ENCODE measurements around the gene CD300H.

The CD300H gene

DNA sequence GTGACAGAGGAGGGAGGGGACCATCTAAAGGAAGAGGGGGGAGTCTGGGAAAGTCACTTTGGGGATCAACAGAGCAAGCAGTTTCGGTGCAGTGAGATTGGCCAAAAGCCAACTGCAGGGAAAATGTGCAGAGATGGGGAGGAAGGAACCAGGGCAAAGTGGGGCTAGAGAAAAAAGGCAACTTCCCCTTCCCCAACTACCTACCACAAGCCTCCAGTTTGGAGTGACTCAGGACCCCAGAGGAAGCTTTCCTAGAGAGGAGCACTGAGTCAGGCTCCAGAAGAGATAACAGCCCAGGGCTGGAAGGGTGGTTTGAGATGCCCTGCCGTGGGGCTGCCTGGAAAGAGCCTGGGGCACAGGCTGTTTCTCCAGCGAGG is 31.7 kb upstream of the CD300H start:
- Histone ChIP-seq H3K4me1 (no peaks in the 10 kb centered on the region), H3K27me3 (ENCODE audit: low read depth) (0 out of 2 replicates have a peak, but pooled peaks cover 4% of the 10 kb centered on the region), H3K9me3 (no peaks in the 10 kb centered on the region), H3K36me3 (replicated peaks) (no peaks in the 10 kb centered on the region), H3K4me3 (no peak overlapping the region)
- in situ Hi-C loops (cut with MboI; ENCODE audit: low sequenced_read_pairs) = no loop called here
- DNase-seq (ENCODE audit: low spot score in 2 of 2) = no peak

DNA sequence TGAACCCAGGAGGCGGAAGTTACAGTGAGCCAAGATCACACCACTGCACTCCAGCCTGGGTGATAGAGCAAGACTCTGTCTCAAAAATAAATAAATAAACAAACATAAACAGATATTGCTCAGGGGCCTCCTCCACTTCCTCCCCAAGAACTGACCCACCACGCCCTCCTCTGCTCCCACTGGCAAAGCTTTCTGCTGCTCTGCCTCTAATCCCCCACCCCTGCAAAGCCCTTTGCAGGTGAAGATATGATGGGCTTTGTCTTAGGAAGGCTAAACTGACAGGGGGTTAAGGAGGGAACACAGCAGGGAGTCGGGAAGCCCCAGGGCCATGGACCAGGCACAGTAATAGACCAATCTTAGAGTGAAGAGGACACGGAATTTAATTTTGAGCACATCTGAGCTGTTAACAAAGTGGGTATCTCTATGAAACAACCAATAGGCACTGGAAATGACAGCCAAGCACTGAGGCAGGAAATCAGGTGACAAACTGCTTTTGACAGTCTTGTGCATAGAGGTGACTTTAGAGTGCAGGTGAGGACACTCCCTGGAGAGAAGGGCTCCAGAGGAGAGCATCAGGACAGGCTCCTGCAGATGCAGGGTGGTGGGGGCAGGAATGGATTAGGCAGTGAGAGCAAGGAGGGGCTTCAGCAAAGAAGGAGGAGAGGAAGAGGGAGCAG is 31.2 kb upstream of the CD300H start:
- Histone ChIP-seq H3K9me3 (no peaks in the 10 kb centered on the region), H3K4me3 (no peak overlapping the region), H3K4me1 (no peaks in the 10 kb centered on the region), H3K36me3 (replicated peaks) (no peaks in the 10 kb centered on the region), H3K27me3 (ENCODE audit: low read depth) (0 out of 2 replicates have a peak, but pooled peaks cover 4% of the 10 kb centered on the region)
- DNase-seq (ENCODE audit: low spot score in 2 of 2) = no peak
- in situ Hi-C loops (cut with MboI; ENCODE audit: low sequenced_read_pairs) = no loop called here

DNA sequence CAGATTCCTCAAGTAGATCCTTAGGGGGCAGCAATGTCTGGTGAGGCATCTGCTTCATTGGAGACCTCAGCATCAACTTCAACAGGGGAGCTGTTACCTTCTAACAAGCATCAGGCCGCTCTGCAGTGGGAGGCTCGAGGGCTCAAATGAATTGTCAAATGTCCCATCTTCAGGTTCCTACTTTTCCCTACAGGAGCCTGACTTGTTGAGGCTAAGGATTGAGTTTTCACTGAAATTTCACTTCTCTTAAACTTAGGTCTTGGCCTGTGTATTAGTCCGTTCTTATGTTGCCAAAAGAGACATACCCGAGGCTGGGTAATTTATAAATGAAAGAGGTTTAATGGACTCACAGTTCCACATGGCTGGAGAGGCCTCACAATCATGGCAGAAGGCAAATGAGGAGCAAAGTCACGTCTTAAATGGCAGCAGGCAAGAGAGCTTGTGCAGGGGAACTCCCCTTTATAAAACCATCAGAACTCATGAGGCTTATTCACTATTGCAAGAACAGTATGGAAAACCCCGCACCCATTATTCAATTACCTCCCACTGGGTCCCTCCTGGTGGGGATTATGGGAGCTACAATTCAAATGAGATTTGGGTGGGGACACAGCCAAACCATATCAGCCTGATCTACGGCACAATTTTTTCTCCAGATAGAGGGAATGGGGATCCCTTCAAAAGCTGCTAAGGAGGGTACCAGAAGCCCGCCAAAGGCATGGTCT is 29.9 kb upstream of the CD300H start:
- no peak overlapping the region for H3K4me3 ChIP-seq
- H3K36me3 ChIP-seq (replicated peaks) = no peaks in the 10 kb centered on the region
- no peaks in the 10 kb centered on the region for H3K9me3 ChIP-seq
- H3K4me1 ChIP-seq = no peaks in the 10 kb centered on the region
- H3K27me3 ChIP-seq (ENCODE audit: low read depth) = 0 out of 2 replicates have a peak, but pooled peaks cover 4% of the 10 kb centered on the region
- in situ Hi-C loops (cut with MboI; ENCODE audit: low sequenced_read_pairs) = no loop called here
- no peak for DNase-seq (ENCODE audit: low spot score in 2 of 2)

DNA sequence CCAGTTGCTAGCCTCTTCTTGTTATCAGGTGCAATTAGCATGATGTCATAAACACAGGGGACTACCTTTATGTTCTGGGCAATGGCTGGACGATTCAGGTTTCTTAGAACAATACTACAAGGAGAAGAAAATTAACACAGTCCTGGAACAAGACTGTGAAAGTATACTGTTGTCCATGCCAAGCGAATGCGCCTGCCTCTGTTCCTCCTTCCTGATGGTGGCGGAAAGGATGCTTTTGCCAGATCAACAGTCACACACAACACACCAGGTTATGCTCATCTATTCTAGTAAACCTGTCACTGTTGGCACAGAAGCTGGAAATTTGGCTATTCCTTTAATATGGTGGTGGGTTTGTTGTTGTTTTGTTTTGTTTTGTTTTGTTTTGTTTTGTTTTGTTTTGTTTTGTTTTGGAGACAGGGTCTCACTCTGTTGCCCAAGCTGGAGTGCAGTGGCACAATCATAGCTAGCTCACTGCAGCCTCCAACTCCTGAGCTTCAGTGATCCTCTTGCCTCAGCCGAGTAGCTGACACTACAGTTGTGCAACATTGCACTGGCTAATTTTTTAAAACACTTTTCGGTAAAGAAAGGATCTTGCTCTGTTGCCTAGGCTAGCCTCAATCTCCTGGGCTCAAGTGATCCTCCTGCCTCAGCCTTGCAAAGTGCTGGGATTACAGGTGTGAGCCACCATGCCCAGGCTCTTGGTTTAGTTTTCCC is 27.9 kb upstream of the CD300H start:
- Histone ChIP-seq H3K36me3 (replicated peaks) (no peaks in the 10 kb centered on the region), H3K4me3 (no peak overlapping the region), H3K27me3 (ENCODE audit: low read depth) (0 out of 2 replicates have a peak, but pooled peaks cover 3% of the 10 kb centered on the region), H3K9me3 (no peaks in the 10 kb centered on the region), H3K4me1 (no peaks in the 10 kb centered on the region)
- in situ Hi-C loops (cut with MboI; ENCODE audit: low sequenced_read_pairs) = no loop called here
- DNase-seq (ENCODE audit: low spot score in 2 of 2) = no peak

DNA sequence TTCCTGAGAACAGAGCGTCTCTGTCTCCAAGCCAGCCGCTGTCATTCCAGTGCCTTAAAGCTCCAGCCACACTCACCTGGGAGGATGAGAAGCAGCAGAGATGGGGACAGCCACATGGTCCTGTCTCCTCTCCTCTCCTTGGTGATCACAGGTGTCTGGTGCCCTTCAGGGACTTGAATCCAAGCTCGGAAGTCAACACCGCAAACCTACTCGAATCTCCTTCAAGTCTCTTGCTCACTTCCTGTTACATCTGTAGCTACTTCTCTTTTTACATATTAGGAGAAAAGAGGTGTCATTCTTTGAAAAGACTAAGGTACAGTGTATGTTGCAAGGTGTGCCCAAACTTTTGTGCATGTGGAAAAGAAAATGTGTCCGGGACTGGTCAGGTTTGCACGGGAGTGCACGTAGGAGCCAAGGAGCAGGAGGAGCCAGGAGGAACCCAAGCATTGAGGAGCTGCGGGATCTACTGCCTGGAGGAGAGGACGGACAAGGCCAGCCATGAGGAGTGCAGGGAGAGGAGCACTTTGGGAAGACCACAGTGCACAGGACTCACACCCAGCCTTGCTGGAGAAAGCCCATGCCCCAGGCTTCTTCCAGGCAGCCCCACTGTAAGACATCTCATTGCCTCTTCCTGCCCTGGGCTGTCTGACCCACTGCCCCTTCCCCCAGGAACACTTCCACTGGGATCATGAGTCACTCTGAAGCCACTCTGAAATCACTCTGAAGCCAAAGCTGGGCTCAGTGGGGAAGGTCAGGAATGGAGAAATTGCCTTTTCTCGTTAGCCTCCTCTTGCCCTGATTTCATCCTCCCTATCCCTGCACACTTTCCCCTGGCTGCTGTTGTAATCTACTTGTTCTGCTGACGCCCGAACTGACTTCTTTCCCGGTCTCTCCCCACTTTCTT is 25.0 kb upstream of the CD300H start, which contains the start of gene CD300LD:
Gene CD300LD, minus strand, starts transcription at position 197 of the 904 bp plus-strand sequence. Its CDS starts 81 bp downstream, at position 116.
- Histone ChIP-seq H3K4me1 (no peaks in the 10 kb centered on the region), H3K4me3 (no peak within 1 kb of the TSS), H3K9me3 (no peaks in the 10 kb centered on the region), H3K27me3 (ENCODE audit: low read depth) (0 out of 2 replicates have a peak, but pooled peaks cover 3% of the 10 kb centered on the region), H3K36me3 (replicated peaks) (no peaks in the 10 kb centered on the region)
- in situ Hi-C loops (cut with MboI; ENCODE audit: low sequenced_read_pairs) = no loop called here
- DNase-seq (ENCODE audit: low spot score in 2 of 2) = no peak

DNA sequence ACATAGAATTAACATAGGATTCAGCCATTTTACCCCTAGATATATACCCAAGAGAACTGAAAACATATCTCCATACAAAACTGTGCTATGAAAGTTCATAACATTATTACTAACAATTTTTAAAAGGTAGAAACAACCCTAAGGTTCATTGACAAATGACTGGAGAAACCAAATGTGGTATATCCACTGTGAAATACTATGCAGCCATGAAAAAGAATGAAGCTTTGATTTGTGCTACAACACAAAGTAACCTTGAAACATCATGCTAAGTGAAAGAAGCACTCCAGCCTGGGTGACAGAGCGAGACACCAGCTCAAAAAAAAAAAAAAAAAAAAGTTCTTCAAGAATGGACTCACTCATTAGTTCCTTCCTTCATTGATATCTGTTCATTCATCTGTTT is 24.2 kb upstream of the CD300H start:
- no peaks in the 10 kb centered on the region for H3K36me3 ChIP-seq (replicated peaks)
- 0 out of 2 replicates have a peak, but pooled peaks cover 3% of the 10 kb centered on the region for H3K27me3 ChIP-seq (ENCODE audit: low read depth)
- no peak overlapping the region for H3K4me3 ChIP-seq
- in situ Hi-C loops (cut with MboI; ENCODE audit: low sequenced_read_pairs) = no loop called here
- no peaks in the 10 kb centered on the region for H3K9me3 ChIP-seq
- DNase-seq (ENCODE audit: low spot score in 2 of 2) = no peak
- no peaks in the 10 kb centered on the region for H3K4me1 ChIP-seq

DNA sequence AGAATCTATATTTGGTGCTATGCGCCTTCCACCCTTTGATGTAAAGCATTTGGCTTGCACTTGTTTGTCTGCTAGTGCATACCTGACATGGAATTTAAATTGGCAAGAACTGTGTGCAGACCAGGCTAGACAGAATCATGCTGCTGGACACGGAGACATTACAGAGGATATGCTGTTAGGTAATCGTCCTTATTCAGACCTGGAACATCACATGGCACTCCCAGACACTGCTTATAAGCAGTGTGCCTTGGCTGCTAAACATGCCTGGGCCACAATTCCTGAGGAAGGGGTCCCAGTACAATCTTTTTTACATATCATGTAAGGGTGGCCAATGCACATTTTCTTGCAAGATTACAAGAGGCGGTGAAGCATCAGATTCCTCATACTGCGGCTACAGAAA is 18.4 kb upstream of the CD300H start:
- no peak for DNase-seq (ENCODE audit: low spot score in 2 of 2)
- no peak overlapping the region for H3K4me3 ChIP-seq
- no peaks in the 10 kb centered on the region for H3K27me3 ChIP-seq (ENCODE audit: low read depth)

DNA sequence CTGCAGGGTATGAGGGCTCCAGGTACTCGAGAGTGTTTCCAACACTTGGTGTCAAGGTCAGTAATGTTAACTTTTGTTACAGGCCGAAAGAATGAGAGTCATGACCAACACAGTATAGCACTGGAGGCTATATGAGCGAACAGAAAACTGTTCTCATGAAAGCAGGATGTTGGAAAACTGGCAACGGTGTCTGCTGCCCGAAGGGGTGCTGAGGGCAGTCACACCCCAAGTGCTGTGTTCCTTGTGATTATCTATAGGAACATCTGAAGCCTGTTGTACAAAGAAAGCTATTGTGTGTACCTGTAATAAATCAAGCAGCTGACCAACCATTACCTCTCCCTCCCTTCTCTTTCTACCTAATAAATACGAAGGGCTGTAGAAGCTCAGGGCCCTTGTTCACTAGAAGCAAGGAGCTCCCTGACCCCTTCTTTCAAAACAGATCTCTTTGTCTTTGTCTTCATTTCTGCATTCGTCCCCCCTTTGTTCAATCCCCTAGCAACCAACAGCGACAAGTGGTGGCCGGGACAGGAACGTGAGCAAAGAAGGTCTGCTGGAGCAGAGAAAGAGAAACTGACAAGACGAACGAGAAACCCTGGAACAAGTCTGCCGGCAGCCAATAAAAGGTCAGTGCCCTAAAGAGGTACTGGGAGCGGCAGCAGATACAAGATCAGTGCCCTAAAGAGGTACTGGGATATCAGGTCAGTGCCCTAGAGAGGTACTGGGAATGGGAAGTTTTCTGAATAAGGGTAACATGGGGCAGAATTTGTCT is 17.2 kb upstream of the CD300H start:
- Histone ChIP-seq H3K4me1 (no peaks in the 10 kb centered on the region), H3K9me3 (no peaks in the 10 kb centered on the region), H3K36me3 (replicated peaks) (no peaks in the 10 kb centered on the region), H3K27me3 (ENCODE audit: low read depth) (no peaks in the 10 kb centered on the region), H3K4me3 (no peak overlapping the region)
- in situ Hi-C loops (cut with MboI; ENCODE audit: low sequenced_read_pairs) = no loop called here
- DNase-seq (ENCODE audit: low spot score in 2 of 2) = no peak

More for the DNA sequence above, 18.4 kb upstream of the CD300H start:
- no peaks in the 10 kb centered on the region for H3K36me3 ChIP-seq (replicated peaks)
- H3K4me1 ChIP-seq = no peaks in the 10 kb centered on the region
- no peaks in the 10 kb centered on the region for H3K9me3 ChIP-seq
- in situ Hi-C loops (cut with MboI; ENCODE audit: low sequenced_read_pairs) = no loop called here

DNA sequence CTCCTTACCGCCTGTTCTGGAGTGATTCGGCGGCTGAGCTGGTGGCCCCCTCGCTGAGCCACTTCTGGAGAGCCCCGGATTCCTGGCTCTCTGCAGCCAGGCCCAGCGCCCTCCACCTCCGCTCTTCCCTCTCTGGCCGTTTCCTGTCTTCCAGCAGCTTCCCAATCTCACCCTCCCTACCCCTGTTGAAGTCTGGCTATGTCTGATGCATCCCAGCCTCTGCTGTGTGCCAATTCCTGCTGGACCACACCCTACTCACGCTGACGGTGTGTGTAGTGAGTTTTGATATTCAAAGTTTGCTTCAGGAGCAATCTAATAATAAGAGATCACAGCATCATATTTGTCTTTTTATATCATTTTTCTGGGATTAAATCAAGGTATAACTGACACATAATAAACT is 15.3 kb upstream of the CD300H start:
- no peaks in the 10 kb centered on the region for H3K9me3 ChIP-seq
- H3K4me1 ChIP-seq = no peaks in the 10 kb centered on the region
- H3K27me3 ChIP-seq (ENCODE audit: low read depth) = no peaks in the 10 kb centered on the region
- in situ Hi-C loops (cut with MboI; ENCODE audit: low sequenced_read_pairs) = no loop called here
- no peak overlapping the region for H3K4me3 ChIP-seq
- H3K36me3 ChIP-seq (replicated peaks) = no peaks in the 10 kb centered on the region
- no peak for DNase-seq (ENCODE audit: low spot score in 2 of 2)

DNA sequence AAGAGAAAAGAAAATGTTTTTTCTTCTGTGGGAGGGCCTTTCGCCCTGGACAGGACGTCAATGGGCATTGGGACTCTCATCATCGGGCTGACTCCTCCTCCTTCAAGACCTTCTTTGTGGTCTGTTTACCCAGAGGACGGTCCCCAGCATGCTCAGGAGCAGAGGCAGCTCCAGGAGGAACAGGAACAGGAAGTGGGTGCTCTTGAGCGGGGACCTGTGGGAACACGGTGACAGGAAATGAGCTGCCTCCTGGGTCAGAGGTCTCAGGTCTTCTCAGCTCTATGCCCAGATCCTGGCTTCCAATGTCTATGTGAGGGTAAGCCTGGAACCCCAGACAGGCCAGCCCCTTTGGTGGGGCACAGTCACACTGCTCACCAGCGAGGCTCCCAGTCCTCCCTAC is 12.6 kb upstream of the CD300H start:
- Histone ChIP-seq H3K9me3 (no peaks in the 10 kb centered on the region), H3K27me3 (ENCODE audit: low read depth) (peaks cover 3% of the 10 kb centered on the region), H3K36me3 (replicated peaks) (no peaks in the 10 kb centered on the region), H3K4me3 (no peak overlapping the region), H3K4me1 (no peaks in the 10 kb centered on the region)
- no peak for DNase-seq (ENCODE audit: low spot score in 2 of 2)
- in situ Hi-C loops (cut with MboI; ENCODE audit: low sequenced_read_pairs) = no loop called here

DNA sequence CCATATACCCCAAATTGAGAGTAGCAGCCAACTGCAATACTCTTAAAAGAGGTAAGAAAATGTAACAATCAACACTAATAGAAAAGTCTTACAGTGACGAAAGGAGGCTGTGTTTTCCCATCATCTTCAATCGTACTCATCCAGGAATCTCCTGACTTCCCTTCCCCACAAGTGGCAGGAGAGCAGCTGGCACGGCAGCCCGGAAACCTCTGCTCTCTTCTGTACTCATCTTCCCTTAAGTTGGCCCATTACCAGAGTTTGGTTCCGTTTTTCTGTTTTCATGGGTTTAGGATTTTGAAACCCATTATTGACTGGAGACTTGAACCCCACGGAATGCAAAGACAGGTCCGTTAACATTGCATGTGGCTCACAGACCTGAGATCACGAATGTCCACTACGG is 11.7 kb upstream of the CD300H start:
- DNase-seq (ENCODE audit: low spot score in 2 of 2) = no peak
- in situ Hi-C loops (cut with MboI; ENCODE audit: low sequenced_read_pairs) = no loop called here
- Histone ChIP-seq H3K9me3 (no peaks in the 10 kb centered on the region), H3K4me1 (no peaks in the 10 kb centered on the region), H3K4me3 (no peak overlapping the region), H3K36me3 (replicated peaks) (no peaks in the 10 kb centered on the region), H3K27me3 (ENCODE audit: low read depth) (peaks cover 3% of the 10 kb centered on the region)

DNA sequence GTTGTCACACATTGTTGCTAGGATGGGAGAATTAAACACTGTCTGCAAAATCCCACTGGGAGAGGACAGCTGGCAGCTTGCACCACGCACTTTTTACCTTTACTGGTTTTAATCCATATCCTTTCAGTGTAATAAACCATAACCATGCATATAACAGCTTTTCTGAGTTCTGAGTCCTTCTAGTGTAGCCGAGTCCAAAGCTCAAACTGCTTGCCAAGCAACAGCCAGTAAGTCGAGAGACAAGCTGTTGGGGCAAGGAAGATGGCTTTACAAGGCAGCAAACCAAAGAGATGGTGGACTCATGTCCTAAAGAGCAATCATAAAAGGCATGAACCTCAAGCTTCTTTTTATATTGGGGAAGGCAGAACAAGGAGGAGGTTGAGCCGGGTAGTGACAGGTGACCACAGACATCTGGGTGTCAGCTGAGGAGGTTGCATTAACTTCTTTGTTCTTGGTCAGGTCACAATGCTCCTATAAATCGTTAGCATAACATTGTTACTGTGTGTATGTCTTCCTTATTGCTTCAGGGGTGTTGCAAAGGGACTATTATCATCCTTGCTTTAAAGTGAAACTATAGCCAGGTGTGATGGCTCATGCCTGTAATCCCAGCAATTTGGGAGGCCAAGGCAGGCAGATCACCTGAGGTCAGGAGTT is 7.3 kb upstream of the CD300H start:
- peaks cover 15% of the 10 kb centered on the region for H3K27me3 ChIP-seq (ENCODE audit: low read depth)

More for the DNA sequence above, 7.3 kb upstream of the CD300H start:
- no peak overlapping the region for H3K4me3 ChIP-seq
- H3K9me3 ChIP-seq = no peaks in the 10 kb centered on the region
- no peaks in the 10 kb centered on the region for H3K4me1 ChIP-seq
- in situ Hi-C loops (cut with MboI; ENCODE audit: low sequenced_read_pairs) = no loop called here
- no peak for DNase-seq (ENCODE audit: low spot score in 2 of 2)
- no peaks in the 10 kb centered on the region for H3K36me3 ChIP-seq (replicated peaks)
